Right forelimb (tissue), 1 donor: ENCODE results near the gene PAQR4.

ENCODE experiments used
- DNase-seq: peaks from one replicate; pipeline ENCODE4 v3.0.0-alpha.2; 2018

PAQR4 gene

GRCh38 chr16:2981177-2981898 lies 12.2 kb downstream of the PAQR4 start:
- no peak for DNase-seq

GRCh38 chr16:2981899-2982250 lies 12.7 kb downstream of the PAQR4 start:
- no peak for DNase-seq

- no peak for DNase-seq
Observed at GRCh38 chr16:2982402-2982801, 13.3 kb downstream of the PAQR4 start.

DNA sequence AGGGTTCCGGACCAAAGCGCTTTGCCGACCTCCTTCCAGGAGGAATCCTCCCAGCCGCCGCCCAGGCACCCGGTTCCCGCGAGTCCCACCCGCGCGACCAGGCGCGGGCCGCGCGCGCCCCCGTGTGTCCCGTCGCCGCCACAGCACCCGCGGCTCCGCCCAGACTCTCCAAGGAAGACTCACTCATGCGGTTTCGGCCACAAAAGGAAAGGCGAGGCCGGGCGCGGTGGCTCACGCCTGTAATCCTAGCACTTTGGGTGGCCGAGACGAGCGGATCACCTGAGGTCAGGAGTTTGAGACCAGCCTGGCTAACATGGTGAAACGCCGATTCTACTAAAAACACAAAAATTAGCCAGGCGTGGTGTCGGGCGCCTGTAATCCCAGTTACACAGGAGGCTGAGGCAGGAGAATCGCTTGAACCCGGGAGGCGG lies 14.6 kb downstream of the PAQR4 start:
- peak; percentile 88 for DNase-seq

DNA sequence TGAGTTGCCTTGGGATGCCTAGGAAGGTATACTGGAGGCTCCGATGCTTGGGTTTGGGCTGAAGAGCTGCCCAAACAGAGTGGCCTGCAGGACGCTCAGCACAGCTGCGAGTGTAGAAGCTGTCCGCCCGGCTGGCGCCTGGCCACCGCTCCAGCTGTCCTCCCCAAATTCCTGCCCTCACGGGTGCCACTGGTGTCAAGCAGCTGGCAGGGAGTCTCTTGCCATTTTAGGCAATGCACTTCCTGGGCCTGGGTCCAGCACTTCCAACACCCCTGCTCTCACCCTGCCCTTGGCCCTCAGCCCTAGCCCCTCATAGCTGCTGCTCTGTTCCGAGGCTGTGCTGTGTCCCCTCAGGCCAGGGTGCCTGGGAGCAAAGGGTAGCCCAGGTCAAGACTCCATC lies 16.3 kb downstream of the PAQR4 start:
- DNase-seq, result peak; percentile 78

DNA sequence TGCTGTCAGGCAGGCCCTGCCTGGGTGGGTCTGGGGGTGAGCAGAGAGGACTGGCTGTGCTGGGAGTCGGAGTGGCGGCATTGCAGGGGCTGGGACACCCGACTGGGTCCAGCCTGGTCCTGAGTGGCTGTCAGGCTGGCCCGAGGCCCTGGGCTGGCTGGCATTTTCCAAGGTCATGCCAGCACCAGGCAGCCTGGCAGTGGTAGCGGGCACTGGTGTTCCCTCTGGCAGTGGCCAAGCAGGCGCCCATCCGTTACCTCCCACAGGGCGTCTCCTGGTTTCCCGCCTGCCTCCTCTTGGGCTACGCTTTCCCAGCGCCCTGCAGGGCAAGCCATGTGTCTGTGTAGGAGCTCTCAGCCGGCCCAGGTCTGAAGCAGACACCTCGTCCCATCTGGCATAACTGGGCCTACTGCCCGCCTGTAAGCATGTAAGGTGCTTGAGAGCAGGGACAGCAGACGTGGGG lies 16.8 kb downstream of the PAQR4 start:
- no peak for DNase-seq

DNA sequence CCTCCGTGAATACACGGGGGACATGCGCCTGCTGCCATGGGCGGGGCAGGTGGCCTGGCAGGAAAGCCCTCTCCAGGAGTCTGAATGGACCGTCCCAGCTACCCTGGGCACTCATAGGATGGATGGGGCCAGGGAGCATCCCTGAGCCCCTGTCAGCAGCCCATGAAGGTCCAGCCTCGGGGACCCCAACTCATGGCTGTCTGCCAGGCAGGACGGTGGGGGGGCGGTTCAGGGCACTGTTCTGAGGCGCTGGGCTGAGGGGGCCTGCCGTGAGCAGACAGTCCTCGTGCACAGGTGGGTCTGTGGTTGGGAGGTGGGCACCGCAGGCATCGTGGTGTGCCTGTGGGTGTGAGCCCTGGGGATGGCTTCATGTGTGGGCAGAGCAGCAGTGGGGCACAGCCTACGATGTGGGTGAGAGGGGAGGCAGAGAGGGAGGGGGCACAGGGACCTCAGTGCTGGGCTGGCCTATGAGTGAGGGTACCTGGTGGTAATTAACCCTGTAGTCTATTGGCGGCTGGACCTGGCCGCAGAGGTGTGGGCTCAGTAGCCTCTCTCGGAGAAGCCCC lies 17.6 kb downstream of the PAQR4 start:
- DNase-seq, result no peak

- DNase-seq, result no peak
Observed at GRCh38 chr16:2987286-2987685, 18.1 kb downstream of the PAQR4 start.

DNA sequence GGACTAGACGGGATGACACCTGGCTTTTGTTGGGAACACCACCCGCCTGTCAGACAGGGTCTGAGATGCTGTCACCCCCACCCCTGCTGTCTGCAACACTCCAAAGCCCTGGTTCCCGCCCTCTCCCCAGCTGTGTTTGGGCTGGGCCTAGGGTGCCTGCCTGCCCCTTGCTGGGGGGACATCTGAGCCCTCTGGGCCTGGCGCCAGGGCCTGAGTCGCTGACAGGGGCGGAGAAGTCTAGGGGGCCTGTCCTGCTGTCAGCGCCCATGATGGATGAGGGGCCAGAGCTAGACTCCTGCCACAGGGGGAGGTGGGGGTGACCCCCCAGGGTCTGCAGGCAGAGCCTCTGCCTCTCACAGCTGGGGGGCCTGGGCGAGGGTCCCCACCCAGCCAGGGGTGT lies 18.7 kb downstream of the PAQR4 start:
- peak; percentile 70 for DNase-seq

DNA sequence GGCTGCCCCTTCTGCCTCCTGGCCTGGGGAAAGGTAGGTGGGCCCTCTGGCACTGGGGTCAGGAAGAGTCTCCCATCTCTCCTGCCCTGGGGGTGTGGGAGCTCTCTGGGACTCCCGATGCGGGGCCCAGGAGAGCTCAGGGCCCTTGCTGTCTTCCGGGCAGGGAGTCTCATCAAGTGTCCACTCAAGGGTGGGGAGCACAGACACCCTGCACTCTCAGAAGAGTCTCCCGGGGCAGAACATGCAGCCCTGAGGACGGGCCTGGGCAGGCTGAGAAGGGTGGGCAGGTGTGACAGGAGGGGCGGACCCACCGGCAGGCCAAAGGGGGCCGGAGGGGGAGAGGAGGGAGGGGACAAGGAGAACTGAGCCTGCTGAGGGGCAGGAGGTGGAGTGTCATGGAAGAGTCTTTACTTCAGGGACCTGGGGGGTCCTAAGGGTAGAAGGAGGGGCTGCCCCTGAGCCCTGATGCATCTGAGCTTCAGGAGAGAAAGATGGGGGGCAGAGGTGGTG lies 19.5 kb downstream of the PAQR4 start:
- no peak for DNase-seq

- no peak for DNase-seq
Observed at GRCh38 chr16:2990891-2991290, 21.7 kb downstream of the PAQR4 start.

DNA sequence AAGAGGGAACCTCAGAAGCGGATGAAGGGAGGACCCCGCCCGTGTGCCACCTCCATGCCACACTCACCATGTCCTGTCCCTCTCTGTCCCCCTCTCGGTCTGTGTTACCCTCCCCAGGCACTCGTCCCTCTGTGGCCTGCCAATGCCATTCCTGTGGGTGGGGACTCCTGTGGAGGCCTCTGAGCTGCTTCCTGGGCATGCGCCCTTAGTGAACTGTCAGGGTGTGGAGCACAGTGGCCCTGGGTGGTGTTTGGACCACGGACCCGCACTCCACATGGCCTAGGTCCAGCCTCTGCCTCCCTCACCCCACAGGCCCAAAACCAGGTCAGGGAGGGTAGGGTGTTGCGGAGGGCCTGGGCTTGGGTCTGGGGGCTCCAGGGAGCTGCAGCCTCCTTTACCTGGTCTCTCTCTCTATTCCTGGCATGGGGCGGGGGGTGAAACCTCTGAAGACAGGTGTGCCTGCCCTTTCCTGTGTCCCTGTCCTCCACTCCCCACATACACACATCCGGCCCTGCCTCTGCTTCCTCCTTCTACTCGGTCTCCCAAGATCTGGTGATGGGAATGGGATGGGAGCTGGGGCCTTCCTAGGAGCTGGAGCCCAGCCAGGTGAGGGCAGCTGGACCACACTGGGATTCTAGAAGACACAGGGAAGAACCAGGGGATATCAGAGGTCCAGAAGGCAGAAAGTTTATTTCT lies 22.6 kb downstream of the PAQR4 start:
- no peak for DNase-seq

GRCh38 chr16:2992383-2993081 lies 23.4 kb downstream of the PAQR4 start:
- DNase-seq, result no peak

DNA sequence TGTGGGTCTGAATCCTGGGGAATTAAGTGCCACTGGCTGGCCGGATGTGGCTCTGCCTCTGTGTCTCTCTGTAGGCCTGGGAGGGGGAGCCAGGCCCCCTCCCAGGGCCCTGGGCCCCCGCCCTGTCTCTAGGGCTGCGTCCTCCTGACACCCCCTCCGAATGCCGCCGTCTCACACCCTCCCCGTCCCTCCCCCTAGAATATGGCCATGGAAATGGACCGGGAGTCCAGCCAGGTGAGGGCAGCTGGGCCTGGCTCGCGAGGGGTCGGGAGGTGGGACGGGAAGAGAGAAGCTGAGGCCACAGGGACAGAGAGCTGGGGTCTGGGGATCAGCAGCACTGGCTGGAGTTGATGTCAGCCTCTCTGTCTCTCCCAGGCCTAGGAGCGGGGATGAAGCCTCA lies 27.1 kb downstream of the PAQR4 start:
- no peak for DNase-seq

DNA sequence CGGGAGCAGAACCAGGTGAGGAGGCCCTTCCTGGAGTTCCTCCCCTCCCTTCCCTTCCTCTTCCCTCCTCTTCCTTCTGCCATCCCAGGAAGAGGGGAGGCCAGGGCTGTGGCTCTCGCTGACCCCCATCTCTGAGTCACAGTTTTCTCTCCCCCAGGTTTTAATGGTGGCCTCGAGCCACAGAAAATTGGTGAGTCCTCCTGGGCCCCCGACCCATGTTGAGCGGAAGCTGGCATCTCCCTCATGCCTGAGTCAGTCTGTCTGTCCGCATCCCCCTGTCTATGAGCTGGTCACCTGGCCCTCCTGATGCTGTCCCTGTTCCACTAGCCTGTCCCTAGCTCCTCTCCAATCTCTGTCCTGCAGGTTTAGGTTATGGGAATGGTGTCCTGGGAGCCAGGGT lies 30.8 kb downstream of the PAQR4 start:
- no peak for DNase-seq

- DNase-seq, result no peak
Observed at GRCh38 chr16:3000540-3000939, 31.4 kb downstream of the PAQR4 start.

GRCh38 chr16:3001316-3001715 lies 32.2 kb downstream of the PAQR4 start:
- DNase-seq, result no peak

DNA sequence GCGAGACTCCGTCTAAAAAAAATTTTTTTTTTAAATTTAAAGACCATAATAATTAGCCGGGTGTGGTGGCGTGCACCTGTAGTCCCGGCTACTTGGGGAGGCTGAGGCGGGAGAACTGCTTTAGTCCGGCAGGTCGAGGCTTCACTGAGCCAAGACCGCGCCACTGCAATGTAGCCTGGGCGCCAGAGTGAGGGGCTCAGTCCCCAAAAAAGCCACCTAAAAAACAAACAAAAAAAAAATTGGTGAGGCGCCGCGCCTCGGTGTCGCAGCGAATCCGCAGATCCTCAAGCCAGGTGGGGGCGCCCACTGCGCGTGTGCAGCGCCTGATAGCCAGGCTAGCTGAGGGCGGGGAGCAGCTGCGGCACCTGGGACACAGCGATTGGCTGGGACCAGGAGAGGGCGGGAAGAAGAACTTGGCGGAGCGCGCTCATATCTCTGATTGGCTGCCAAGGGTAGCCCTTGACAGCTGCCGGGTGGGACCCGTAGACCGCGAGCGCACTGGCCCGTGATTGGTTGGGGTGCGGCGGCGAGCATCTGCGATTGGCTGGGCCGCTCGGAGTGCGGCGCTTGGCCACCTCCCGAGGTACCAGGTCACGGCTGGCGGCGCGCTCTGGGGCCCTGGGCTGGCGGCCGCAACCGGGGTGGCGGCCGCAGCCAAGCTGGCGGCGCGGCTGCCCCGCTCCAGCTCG lies 34.6 kb downstream of the PAQR4 start:
- DNase-seq, result peak; percentile 95

DNA sequence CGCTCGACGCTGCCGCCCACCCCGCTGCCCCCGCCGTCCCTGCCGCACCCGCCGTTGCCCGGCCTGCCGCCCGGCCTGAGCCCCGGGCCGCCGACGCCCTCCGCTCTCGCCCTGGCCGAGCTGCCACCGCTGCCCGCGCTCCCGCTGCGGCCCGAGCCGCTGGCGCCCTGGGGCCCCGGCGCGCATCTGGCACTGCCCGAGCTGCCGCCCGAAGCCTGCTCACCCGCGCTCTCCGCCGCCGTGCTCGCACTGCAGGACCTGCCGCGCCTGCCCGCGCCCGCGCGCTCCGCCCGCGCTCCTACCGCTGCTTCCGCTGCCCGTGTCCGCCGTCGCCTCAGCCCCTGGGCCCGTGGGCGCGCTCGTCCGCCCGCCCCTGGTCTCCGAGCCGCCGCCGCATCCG lies 35.2 kb downstream of the PAQR4 start:
- no peak for DNase-seq

DNA sequence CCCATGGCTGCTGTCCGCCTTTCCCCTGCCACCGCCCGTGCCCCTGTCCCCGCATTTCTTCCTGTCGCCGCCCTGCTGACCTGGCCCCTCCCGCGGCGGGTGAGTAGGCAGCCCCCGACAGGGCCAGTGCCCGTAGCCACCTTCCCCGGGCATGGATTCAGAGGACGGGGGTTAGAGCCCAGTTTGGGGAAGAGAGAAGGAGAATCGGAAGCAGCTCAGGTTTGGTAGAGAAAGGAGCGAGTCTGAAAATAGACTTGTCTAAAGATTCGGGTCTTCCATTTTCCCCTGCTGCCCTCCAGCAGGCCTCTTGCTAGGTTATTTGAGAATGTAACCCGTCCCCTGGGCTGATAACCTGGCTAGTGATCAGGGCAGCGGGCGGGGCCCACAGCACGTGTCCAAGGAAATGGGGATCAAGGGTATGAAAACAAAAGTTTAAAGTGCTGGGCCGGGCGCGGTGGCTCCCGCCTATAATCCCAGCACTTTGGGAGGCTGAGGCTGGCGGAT lies 35.7 kb downstream of the PAQR4 start:
- no peak for DNase-seq

GRCh38 chr16:3007059-3007956 lies 38.2 kb downstream of the PAQR4 start:
- DNase-seq, result no peak
